ENCODE data around the gene RAB3C.

- TF ChIP-seq CTCF (conservative IDR thresholded peaks at IDR 0.05; ENCODE audit: low read length) (no peak), EZH2phosphoT487 (IDR thresholded peaks at IDR 0.05; ENCODE audit: borderline replicate concordance) (no peak)
Measured at GRCh38 chr5:58761407-58761806, 178.5 kb downstream of the RAB3C start.
